HepG2 (cell line): Measurements from ENCODE around the gene KCTD16. TPM values are rescaled to one million over a fixed set of nuclear protein-coding genes. Genes with fewer than 3 reads are reported as not detected.

ENCODE experiments used
- ATAC-seq: fragments of 200-7000 bp; cut with Tn5 transposase; 3 replicates; pipeline ENCODE4 v1.9.1; 2020; ENCODE audit warnings: mild to moderate bottlenecking, moderate library complexity
- BruUV-seq: library from RNA; stranded (reverse); fragments of 400-500 nt; replicated peaks from 2 replicates; lab custom pipeline; 2021; lab: Mats Ljungman, UMichigan
- CTCF ChIA-PET: fragments of 300-600 bp; formaldehyde crosslinking; extraction: SDS; loops from one replicate; lab custom pipeline; 2021; ENCODE audit warnings: low total read pairs, inconsistent platforms, low intra/inter-chr PET ratio; lab: Yijun Ruan, JAX
- POLR2A ChIA-PET: fragments of 350-600 bp; sonication (Branson Sonifier 250); formaldehyde crosslinking; loops from one replicate; lab custom pipeline; 2020; ENCODE audit warnings: antibody characterized with exemption, inconsistent platforms; lab: Yijun Ruan, JAX
- DNase-seq: peaks from one replicate; pipeline ENCODE4 v3.0.0-alpha.2; 2015; ENCODE audit warnings: low spot score
- FAIRE-seq: peaks from 3 replicates; lab custom pipeline; 2011; peaks lifted over from hg19 to GRCh38; lab: Jason Lieb, UNC
- H2AFZ ChIP-seq: one replicate; pipeline ENCODE4 v1.6.1; 2011; ENCODE audit warnings: low read length, inconsistent platforms
- H3K27ac ChIP-seq: fragments of 300-600 bp; 3 replicates; pipeline ENCODE4 v1.8.0; 2011; ENCODE audit warnings: mixed run types, mild to moderate bottlenecking, mixed read lengths, low read length, inconsistent platforms; ENCODE audit not compliant: insufficient read depth; ENCODE audit errors: extremely low read length
- H3K27me3 ChIP-seq, 2 experiments: fragments of 200-600 bp in 1 of 2; 2 replicates in 1 of 2; 3 replicates in 1 of 2; pipeline versions ENCODE4 v1.6.0 to v1.8.0; 2011; ENCODE audit warnings: low read length in 2 of 2, mild to moderate bottlenecking in 2 of 2, moderate library complexity in 2 of 2, inconsistent platforms in 1 of 2; ENCODE audit not compliant: insufficient read depth in 2 of 2, control insufficient read depth in 1 of 2
- H3K36me3 ChIP-seq, 2 experiments: fragments of 200-600 bp in 1 of 2; replicated peaks in 1 of 2; 2 replicates in 1 of 2; 3 replicates in 1 of 2; pipeline versions ENCODE4 v1.5.1 to v1.8.0; 2011; ENCODE audit warnings: low read length in 2 of 2, inconsistent platforms in 1 of 2; ENCODE audit not compliant: insufficient read depth in 2 of 2, control insufficient read depth in 1 of 2
- H3K4me1 ChIP-seq: 2 replicates; pipeline ENCODE4 v1.5.1; 2012; ENCODE audit warnings: low read length, inconsistent platforms; ENCODE audit not compliant: insufficient read depth
- H3K4me2 ChIP-seq: 2 replicates; pipeline ENCODE4 v1.6.0; 2011; ENCODE audit warnings: low read depth, low read length, inconsistent platforms
- H3K4me3 ChIP-seq, 3 experiments: fragments of 200-600 bp in 1 of 3; sonication (generic), shearing (Covaris generic) in 1 of 3; replicated peaks in 1 of 3; 2 replicates each; pipeline ENCODE4 v1.5.1; 2011 to 2016; ENCODE audit warnings: low read length in 3 of 3, inconsistent platforms in 2 of 3, low read depth in 2 of 3, mild to moderate bottlenecking in 2 of 3, control low read depth in 1 of 3, mixed read lengths in 1 of 3; ENCODE audit not compliant: insufficient read depth in 1 of 3
- H3K79me2 ChIP-seq: one replicate; pipeline ENCODE4 v1.6.1; 2011; ENCODE audit warnings: low read length, inconsistent platforms; ENCODE audit not compliant: insufficient read depth
- H3K9ac ChIP-seq: 2 replicates; pipeline ENCODE4 v1.6.0; 2011; ENCODE audit warnings: mild to moderate bottlenecking, low read depth, low read length, inconsistent platforms; ENCODE audit not compliant: insufficient read depth
- H3K9me3 ChIP-seq: 2 replicates; pipeline ENCODE4 v1.5.1; 2012; ENCODE audit warnings: mild to moderate bottlenecking, low read length
- H4K20me1 ChIP-seq: 2 replicates; pipeline ENCODE4 v1.6.0; 2011; ENCODE audit warnings: inconsistent platforms, mild to moderate bottlenecking, low read length, moderate library complexity; ENCODE audit not compliant: insufficient read depth
- ELF1 ChIP-seq: sonication (generic); formaldehyde crosslinking; IDR thresholded peaks from 2 replicates; pipeline ENCODE4 v1.4.0; 2020; ENCODE audit warnings: missing genetic modification reagents
- MAF1 ChIP-seq: sonication (generic); formaldehyde crosslinking; IDR thresholded peaks from 2 replicates; pipeline ENCODE4 v1.5.0; 2020; ENCODE audit warnings: missing genetic modification reagents, borderline replicate concordance
- NR2F1 ChIP-seq, 2 experiments: fragments of 450-650 bp in 1 of 2; formaldehyde crosslinking in 1 of 2; IDR thresholded peaks; 2 replicates each; pipeline versions ENCODE4 v1.5.0 to v1.6.1; 2016 to 2020; ENCODE audit warnings: mild to moderate bottlenecking in 1 of 2, missing compliant biosample characterization in 1 of 2, missing genetic modification reagents in 1 of 2, moderate library complexity in 1 of 2
- RFX3 ChIP-seq: IDR thresholded peaks from 2 replicates; pipeline ENCODE4 v1.6.1; 2016; ENCODE audit warnings: missing biosample characterization, missing genetic modification reagents
- RNF2 ChIP-seq: fragments of 450-650 bp; conservative IDR thresholded peaks from 2 replicates; pipeline ENCODE4 v1.6.1; 2016; ENCODE audit warnings: low read depth
- ZBTB8A ChIP-seq: sonication (generic); formaldehyde crosslinking; IDR thresholded peaks from 2 replicates; pipeline ENCODE4 v1.4.0; 2020; ENCODE audit warnings: mild to moderate bottlenecking, low read depth, missing genetic modification reagents, borderline replicate concordance
- ZFP36 ChIP-seq: fragments of 150-350 bp; IDR thresholded peaks from 2 replicates; pipeline ENCODE4 v1.6.1; 2018; ENCODE audit warnings: borderline replicate concordance, low read length, low read depth; ENCODE audit not compliant: partially characterized antibody
- ZKSCAN5 ChIP-seq: sonication (generic); formaldehyde crosslinking; IDR thresholded peaks from 2 replicates; pipeline ENCODE4 v1.5.1; 2020; ENCODE audit warnings: mild to moderate bottlenecking, missing genetic modification reagents
- ZNF282 ChIP-seq: fragments of 450-650 bp; IDR thresholded peaks from 2 replicates; pipeline ENCODE4 v1.6.1; 2018; ENCODE audit not compliant: partially characterized antibody
- ZNF598 ChIP-seq: sonication (generic); formaldehyde crosslinking; IDR thresholded peaks from 2 replicates; pipeline ENCODE4 v1.5.1; 2020; ENCODE audit warnings: mild to moderate bottlenecking, missing genetic modification reagents, borderline replicate concordance
- ZNF724P ChIP-seq: sonication (generic); formaldehyde crosslinking; IDR thresholded peaks from 2 replicates; pipeline ENCODE4 v1.8.0; 2022; ENCODE audit warnings: missing genetic modification reagents, borderline replicate concordance
- WGBS: methylation state at CpG from one replicate; pipeline ENCODE4 v1.1.6; 2017; ENCODE audit warnings: low lambda C conversion rate; 5-methylcytosine and 5-hydroxymethylcytosine counted together
- in situ Hi-C: cut with HindIII; loops from 2 replicates; pipeline ENCODE4 v1.10.0; 2017; ENCODE audit warnings: low pct_unique_long_range_greater_than_20kb; ENCODE audit not compliant: extremely low pct_ligation_motif_present
- intact Hi-C: fragments of 100-400 bp; cut with micrococcal nuclease; formaldehyde crosslinking; loops from one replicate; pipeline ENCODE4 v1.10.0; 2022; ENCODE audit not compliant: unreplicated experiment
- polyA plus RNA-seq, 8 experiments: library from polyadenylated mRNA; depleted of rRNA in 3 of 8; stranded (reverse) in 7 of 8; unstranded in 1 of 8; fragments of >200 nt; fragmentation: Illumina TruSeq in 4 of 8; extraction: Trizol in 4 of 8; gene quantifications; 2 replicates each; pipeline versions ENCODE4 v1.2.1 to v1.2.3, GENCODE V29; 2011 to 2016; ENCODE audit warnings: low read depth in 4 of 8, missing spikeins in 1 of 8, mixed read lengths in 1 of 8; ENCODE audit not compliant: insufficient read depth in 1 of 8
- total RNA-seq, 5 experiments: library from RNA; depleted of rRNA; stranded (reverse); fragments of >200 nt; fragmentation: Illumina TruSeq; extraction: Trizol; gene quantifications; 2 replicates each; pipeline ENCODE4 v1.2.3, GENCODE V29; 2016; ENCODE audit warnings: low read depth in 1 of 5
- TF ChIP-seq, protein P1 (sequence below): sonication (generic); formaldehyde crosslinking; IDR thresholded peaks from 2 replicates; pipeline ENCODE4 v1.8.1; 2022; ENCODE audit warnings: low read depth, mild to moderate bottlenecking, missing genetic modification reagents
- TF ChIP-seq, protein P2 (sequence below): IDR thresholded peaks from 2 replicates; pipeline ENCODE4 v1.6.1; 2012; ENCODE audit warnings: low read depth, low read length, improper control_type of control experiment

Gene KCTD16
- total and polyA plus RNA-seq, 2 of the 13 experiments (the other 11 are each of a cell fraction or from before 2014, with no cell fraction given): 0.02 to 0.09 TPM

DNA sequence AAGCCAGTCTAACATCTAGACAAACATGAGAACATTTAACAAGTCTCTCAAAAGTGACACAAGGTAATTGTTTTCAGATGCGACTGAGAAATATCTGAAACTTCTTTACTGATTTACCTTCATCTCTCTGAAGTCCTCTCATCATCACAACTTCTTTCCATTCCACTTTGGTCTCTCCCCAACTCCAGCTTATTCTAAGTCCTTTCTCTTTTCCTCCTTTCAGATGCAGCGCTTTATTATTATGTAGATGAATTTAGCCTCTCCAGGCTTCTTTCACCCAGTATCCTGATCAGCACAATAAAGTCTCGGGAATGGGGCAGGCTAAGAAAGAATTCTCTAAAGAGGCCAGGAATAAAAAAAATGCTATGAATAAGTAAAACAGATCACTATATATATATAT is 128.0 kb downstream of the KCTD16 start:
- POLR2A ChIA-PET: no interaction called here

More for the DNA sequence above, 128.0 kb downstream of the KCTD16 start:
- H3K4me2 ChIP-seq: no peak overlapping the region
- 33% methylated on average over 3 of the region's 3 CpGs for WGBS
- FAIRE-seq: no peak
- no peaks in the 10 kb centered on the region for H3K79me2 ChIP-seq
- no peak overlapping the region for H3K4me3 ChIP-seq
- ATAC-seq: no peak
- TF ChIP-seq MAF1 (CRISPR knock-in tag) (no peak), ZFP36 (no peak), ZBTB8A (no peak), ZKSCAN5 (CRISPR knock-in tag) (no peak), ZNF724P (no peak), NR2F1 (CRISPR knock-in tag; IDR thresholded peaks at IDR 0.05) (no peak), ZNF282 (no peak), ELF1 (CRISPR knock-in tag) (no peak), RFX3 (CRISPR knock-in tag) (no peak), ZNF598 (CRISPR knock-in tag) (no peak), RNF2 (no peak)
- TF ChIP-seq, protein P1, sequence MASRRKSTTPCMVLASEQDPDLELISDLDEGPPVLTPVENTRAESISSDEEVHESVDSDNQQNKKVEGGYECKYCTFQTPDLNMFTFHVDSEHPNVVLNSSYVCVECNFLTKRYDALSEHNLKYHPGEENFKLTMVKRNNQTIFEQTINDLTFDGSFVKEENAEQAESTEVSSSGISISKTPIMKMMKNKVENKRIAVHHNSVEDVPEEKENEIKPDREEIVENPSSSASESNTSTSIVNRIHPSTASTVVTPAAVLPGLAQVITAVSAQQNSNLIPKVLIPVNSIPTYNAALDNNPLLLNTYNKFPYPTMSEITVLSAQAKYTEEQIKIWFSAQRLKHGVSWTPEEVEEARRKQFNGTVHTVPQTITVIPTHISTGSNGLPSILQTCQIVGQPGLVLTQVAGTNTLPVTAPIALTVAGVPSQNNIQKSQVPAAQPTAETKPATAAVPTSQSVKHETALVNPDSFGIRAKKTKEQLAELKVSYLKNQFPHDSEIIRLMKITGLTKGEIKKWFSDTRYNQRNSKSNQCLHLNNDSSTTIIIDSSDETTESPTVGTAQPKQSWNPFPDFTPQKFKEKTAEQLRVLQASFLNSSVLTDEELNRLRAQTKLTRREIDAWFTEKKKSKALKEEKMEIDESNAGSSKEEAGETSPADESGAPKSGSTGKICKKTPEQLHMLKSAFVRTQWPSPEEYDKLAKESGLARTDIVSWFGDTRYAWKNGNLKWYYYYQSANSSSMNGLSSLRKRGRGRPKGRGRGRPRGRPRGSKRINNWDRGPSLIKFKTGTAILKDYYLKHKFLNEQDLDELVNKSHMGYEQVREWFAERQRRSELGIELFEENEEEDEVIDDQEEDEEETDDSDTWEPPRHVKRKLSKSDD (CRISPR knock-in tag): no peak
- TF ChIP-seq, protein P2, sequence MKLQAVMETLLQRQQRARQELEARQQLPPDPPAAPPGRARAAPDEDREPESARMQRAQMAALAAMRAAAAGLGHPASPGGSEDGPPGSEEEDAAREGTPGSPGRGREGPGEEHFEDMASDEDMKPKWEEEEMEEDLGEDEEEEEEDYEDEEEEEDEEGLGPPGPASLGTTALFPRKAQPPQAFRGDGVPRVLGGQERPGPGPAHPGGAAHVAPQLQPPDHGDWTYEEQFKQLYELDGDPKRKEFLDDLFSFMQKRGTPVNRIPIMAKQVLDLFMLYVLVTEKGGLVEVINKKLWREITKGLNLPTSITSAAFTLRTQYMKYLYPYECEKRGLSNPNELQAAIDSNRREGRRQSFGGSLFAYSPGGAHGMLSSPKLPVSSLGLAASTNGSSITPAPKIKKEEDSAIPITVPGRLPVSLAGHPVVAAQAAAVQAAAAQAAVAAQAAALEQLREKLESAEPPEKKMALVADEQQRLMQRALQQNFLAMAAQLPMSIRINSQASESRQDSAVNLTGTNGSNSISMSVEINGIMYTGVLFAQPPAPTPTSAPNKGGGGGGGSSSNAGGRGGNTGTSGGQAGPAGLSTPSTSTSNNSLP: no peak
- no peak overlapping the region for H3K9ac ChIP-seq
- H3K27ac ChIP-seq: no peak overlapping the region
- no TSS peak for BruUV-seq
- intact Hi-C loops: no loop called here
- no peaks in the 10 kb centered on the region for H3K27me3 ChIP-seq
- H2AFZ ChIP-seq: no peak overlapping the region
- in situ Hi-C loops: no loop called here
- DNase-seq: no peak
- H3K36me3 ChIP-seq: no peaks in the 10 kb centered on the region
- no peaks in the 10 kb centered on the region for H3K9me3 ChIP-seq
- no peaks in the 10 kb centered on the region for H4K20me1 ChIP-seq
- CTCF ChIA-PET: no interaction called here
- H3K4me1 ChIP-seq: no peaks in the 10 kb centered on the region
